SK-N-MC (cell line): ENCODE data around the gene SNX10.

Experiments
- DNase-seq: peaks from one replicate; pipeline ENCODE4 v3.0.0-alpha.2; 2011; ENCODE audit warnings: low read depth, low spot score
- H3K27ac ChIP-seq: fragments of 200-600 bp; sonication (generic); 2 replicates; pipeline ENCODE4 v1.5.1; 2016; ENCODE audit warnings: mixed run types
- H3K36me3 ChIP-seq: fragments of 200-600 bp; sonication (generic); 2 replicates; pipeline ENCODE4 v1.6.1; 2017; ENCODE audit warnings: antibody characterized with exemption, low read length, mixed read lengths; ENCODE audit not compliant: insufficient read depth
- H3K4me3 ChIP-seq: fragments of 200-600 bp; sonication (generic); 2 replicates; pipeline ENCODE4 v1.5.1; 2016
- H3K9ac ChIP-seq: fragments of 200-600 bp; sonication (generic); 2 replicates; pipeline ENCODE4 v1.8.0; 2017; ENCODE audit warnings: mixed run types, mixed read lengths; ENCODE audit not compliant: insufficient read length
- H3K9me3 ChIP-seq: fragments of 200-600 bp; sonication (generic); 2 replicates; pipeline ENCODE4 v1.6.1; 2017; ENCODE audit warnings: low read depth, mild to moderate bottlenecking, antibody characterized with exemption, low read length, moderate library complexity, mixed read lengths
- EZH2 ChIP-seq: fragments of 200-600 bp; sonication (generic); IDR thresholded peaks from one replicate; pipeline ENCODE4 v1.6.1; 2017; ENCODE audit warnings: antibody characterized with exemption
- FOXP2 ChIP-seq: optimal IDR thresholded peaks from 2 replicates; pipeline ENCODE3; 2011; ENCODE audit warnings: mild to moderate bottlenecking, moderate library complexity; ENCODE audit not compliant: insufficient read depth; ENCODE audit errors: extremely low read length, control extremely low read depth
- POLR2AphosphoS5 ChIP-seq: IDR thresholded peaks from 2 replicates; pipeline ENCODE4 v1.6.1; 2012; ENCODE audit warnings: mild to moderate bottlenecking, low read depth, low read length, borderline replicate concordance

Gene SNX10

DNA sequence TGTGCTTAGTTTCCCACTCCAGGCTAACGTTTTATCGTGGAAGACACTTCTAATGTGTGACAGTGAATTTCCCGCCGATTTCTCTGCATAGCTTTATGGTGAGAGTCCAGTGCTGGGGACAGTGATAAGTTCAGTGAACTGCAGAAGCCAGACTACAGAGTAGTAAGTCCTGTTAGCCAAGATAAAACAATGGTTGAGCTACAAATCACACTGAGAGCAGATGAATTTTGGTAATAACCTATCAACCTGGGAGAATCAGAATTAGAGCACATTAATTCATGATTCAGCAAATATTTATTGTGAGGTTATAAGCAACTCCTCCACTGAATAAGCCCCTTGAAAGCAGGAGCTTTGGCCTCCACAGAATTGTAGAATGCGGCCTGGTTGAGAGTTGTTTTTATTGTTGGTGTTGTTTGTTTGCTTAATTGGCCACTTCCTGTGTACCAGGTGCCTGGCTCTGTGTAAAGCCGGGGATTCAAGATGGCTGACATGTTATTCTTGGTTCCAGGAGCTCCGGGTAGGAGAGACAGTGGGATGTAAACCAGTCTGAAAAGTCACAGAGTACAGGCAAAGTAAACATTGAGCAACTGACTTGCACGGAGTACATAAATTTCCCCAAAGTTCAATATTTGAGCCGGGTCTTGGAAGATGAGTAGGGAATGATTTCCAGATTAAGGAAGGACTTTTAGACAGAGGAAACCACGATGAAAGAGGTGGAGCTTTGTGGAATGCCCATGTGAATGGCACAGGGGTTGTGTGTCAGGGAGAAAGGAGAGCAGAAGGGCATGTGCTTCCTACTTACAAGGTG is 112.7 kb downstream of the SNX10 start:
- Histone ChIP-seq H3K4me3 (no peak overlapping the region), H3K36me3 (no peaks in the 10 kb centered on the region), H3K9me3 (no peaks in the 10 kb centered on the region), H3K9ac (no peak overlapping the region), H3K27ac (no peak overlapping the region)
- TF ChIP-seq POLR2AphosphoS5: no peak
- TF ChIP-seq FOXP2: no peak
- no peak for TF ChIP-seq EZH2
- no peak for DNase-seq

DNA sequence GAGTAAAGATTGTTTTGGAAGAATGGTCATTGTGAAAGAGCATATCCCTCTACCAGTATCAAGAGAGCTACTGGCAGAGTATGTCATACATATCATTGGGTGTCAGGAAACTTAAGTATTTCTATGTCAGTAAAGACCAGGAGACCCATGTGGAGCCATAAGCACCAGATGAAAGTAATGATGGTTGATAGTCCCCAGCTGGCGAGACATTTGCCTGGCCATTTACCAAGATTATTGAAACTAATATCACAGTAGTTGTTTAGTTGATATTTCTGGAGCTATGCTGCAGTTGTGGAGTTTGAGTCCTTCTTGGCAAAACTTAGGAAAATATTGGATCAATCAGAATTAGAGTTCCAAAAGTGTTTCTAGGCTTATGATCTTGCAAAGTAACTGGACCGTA is 114.8 kb downstream of the SNX10 start:
- no peak for DNase-seq
- no peaks in the 10 kb centered on the region for H3K36me3 ChIP-seq
- TF ChIP-seq POLR2AphosphoS5 (no peak), FOXP2 (no peak), EZH2 (no peak)
- no peaks in the 10 kb centered on the region for H3K9me3 ChIP-seq
- H3K27ac ChIP-seq: no peak overlapping the region
- no peak overlapping the region for H3K9ac ChIP-seq
- no peak overlapping the region for H3K4me3 ChIP-seq

GRCh38 chr7:26409661-26410547 is 118.2 kb downstream of the SNX10 start:
- Histone ChIP-seq H3K4me3 (no peak overlapping the region), H3K9ac (no peak overlapping the region), H3K9me3 (no peaks in the 10 kb centered on the region), H3K27ac (no peak overlapping the region), H3K36me3 (no peaks in the 10 kb centered on the region)
- TF ChIP-seq FOXP2 (no peak), POLR2AphosphoS5 (no peak), EZH2 (no peak)
- DNase-seq: no peak

DNA sequence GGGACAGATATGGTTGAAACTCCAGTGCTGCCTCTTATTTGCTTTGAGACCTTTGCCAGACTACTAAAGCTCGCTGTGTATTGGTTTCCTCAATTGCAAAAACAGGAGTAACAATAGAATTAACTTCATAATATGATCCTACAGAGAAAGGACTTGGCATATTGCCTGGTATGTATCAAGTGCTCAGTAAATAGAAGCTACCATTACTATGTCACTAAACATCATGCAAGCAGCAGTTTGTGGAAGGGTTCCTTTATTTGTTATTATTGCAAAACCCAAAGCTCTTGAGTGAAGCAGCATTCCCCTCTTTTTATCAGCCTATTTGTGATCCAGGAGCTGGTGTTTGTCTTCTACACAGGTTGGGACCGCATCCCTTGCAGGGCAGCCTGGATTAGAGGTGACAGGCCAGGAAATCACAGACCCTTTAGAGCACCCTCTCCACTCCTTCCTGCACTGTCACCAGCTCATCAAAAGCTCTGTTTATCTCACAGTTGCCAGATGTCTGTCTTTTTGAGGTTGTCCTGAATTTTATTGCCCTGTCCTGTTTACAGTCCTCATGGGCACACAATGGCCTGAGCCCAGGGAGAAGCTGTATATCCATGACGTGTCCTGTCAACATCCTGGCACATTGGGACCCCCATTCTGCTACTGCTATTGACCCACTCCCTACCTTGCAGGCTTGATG is 121.5 kb downstream of the SNX10 start:
- no peak for DNase-seq
- no peak overlapping the region for H3K27ac ChIP-seq
- TF ChIP-seq EZH2 (no peak), POLR2AphosphoS5 (no peak), FOXP2 (no peak)
- no peaks in the 10 kb centered on the region for H3K9me3 ChIP-seq
- H3K4me3 ChIP-seq: no peak overlapping the region
- no peaks in the 10 kb centered on the region for H3K36me3 ChIP-seq
- no peak overlapping the region for H3K9ac ChIP-seq

DNA sequence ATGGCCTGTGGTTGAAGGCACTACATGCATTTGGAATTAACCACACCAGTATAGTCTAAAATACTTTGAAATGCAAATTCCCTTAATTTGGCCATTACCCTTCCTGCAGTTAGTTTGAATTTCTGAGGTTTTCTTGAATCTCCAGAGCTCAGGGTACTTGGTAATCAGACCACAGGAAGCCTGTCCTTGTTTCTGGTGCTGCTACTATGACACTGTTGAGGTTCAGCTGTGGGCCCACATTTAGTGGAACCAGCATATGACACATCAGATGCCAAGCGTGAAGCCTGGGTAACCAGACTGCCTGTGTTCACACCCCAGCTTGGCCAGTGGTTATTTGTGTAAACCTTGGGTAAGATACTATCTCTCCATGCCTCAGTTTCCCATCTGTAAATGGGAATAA is 124.3 kb downstream of the SNX10 start:
- H3K36me3 ChIP-seq: no peaks in the 10 kb centered on the region
- H3K4me3 ChIP-seq: no peak overlapping the region
- TF ChIP-seq FOXP2: no peak
- TF ChIP-seq EZH2: no peak
- no peak for TF ChIP-seq POLR2AphosphoS5
- no peak for DNase-seq
- H3K9me3 ChIP-seq: no peaks in the 10 kb centered on the region
- no peak overlapping the region for H3K27ac ChIP-seq
- H3K9ac ChIP-seq: no peak overlapping the region

DNA sequence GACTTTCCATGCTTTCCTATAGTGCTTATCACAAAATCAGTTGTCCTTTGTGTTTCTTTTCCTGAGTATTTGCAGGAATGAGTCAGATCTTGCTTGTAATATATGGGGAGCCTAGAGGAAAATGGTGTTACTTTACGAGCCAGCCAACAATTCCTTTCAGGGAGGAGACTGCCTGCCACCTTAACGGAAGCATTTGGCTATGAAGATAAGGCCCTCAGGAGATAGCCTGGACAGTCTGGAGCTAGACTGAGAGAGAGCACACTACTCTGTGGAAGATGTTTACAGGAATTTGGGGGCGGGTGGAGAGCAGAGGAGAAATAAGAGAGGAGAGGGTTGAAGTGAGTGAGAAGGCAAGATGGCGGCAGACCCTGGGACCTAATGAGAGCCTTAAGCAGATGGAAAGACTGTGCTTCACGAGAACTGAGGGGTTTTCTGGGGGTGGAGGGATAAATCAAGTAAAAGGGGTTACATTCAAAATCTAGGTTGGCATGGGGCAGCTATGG is 126.3 kb downstream of the SNX10 start:
- H3K9me3 ChIP-seq: no peaks in the 10 kb centered on the region
- no peak overlapping the region for H3K27ac ChIP-seq
- TF ChIP-seq EZH2 (no peak), FOXP2 (no peak), POLR2AphosphoS5 (no peak)
- H3K4me3 ChIP-seq: no peak overlapping the region
- no peak overlapping the region for H3K9ac ChIP-seq
- no peak for DNase-seq
- no peaks in the 10 kb centered on the region for H3K36me3 ChIP-seq

GRCh38 chr7:26419198-26419597 is 127.5 kb downstream of the SNX10 start:
- Histone ChIP-seq H3K4me3 (no peak overlapping the region), H3K27ac (no peak overlapping the region)
- no peak for DNase-seq

DNA sequence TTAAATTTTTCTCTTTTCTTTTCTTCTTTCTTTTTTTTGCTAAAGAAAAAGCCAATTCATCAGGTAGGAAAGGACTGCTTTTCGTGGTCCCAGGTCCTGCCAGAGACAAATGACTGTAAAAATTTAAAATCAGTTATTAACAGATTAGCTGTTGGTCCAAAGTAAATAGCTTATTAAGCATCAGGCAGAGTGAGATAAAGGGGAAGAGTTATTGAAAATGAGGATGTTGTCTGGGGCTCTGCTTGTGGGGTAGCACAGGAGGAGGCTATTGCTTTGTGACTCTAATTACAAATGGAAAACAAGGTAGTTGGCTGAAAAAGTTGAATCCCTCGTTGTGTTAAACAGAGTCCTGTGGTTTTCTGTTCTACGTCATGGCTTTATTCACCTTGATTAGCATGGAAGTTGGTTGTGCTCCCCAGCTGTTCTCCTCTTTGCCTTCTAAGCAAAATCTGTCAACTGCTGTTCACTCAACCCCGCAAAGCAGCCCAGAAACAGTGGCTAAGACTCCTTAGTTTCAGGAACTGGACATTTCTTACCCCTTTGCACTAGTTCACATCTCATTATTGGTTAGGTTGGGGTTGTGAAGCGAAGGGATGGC is 128.9 kb downstream of the SNX10 start:
- TF ChIP-seq POLR2AphosphoS5 (no peak), FOXP2 (no peak), EZH2 (no peak)
- no peak overlapping the region for H3K27ac ChIP-seq
- H3K9me3 ChIP-seq: no peaks in the 10 kb centered on the region
- no peak overlapping the region for H3K9ac ChIP-seq
- no peak overlapping the region for H3K4me3 ChIP-seq
- no peak for DNase-seq
- no peaks in the 10 kb centered on the region for H3K36me3 ChIP-seq

More at GRCh38 chr7:26419198-26419597, 127.5 kb downstream of the SNX10 start:
- Histone ChIP-seq H3K9me3 (no peaks in the 10 kb centered on the region), H3K9ac (no peak overlapping the region), H3K36me3 (no peaks in the 10 kb centered on the region)
- TF ChIP-seq FOXP2 (no peak), POLR2AphosphoS5 (no peak), EZH2 (no peak)

DNA sequence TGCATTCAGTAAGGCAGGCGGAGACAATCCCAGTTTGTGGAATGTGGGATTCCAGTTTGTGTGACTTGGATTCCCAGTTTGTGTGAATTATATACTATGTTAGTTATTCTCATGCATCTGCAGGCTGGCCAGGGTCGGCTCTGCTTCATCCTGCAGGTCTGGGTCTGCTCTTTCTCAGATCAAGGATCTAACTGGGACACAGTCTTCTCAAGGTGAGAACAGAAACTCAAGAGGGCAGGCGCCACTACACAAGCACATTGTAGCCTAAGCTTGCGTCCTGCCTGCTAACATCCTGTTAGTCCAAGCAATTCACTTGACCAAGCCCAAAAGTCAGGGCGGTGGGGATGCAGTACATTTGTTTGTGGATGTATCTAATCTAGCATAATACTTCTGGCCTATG is 131.1 kb downstream of the SNX10 start:
- no peaks in the 10 kb centered on the region for H3K9me3 ChIP-seq
- TF ChIP-seq POLR2AphosphoS5 (no peak), FOXP2 (no peak), EZH2 (no peak)
- DNase-seq: no peak
- H3K27ac ChIP-seq: no peak overlapping the region
- H3K9ac ChIP-seq: no peak overlapping the region
- H3K36me3 ChIP-seq: no peaks in the 10 kb centered on the region
- H3K4me3 ChIP-seq: no peak overlapping the region
